ENCODE results near the gene GCNA. TPM values are rescaled to one million over a fixed set of nuclear protein-coding genes. Genes with fewer than 3 reads are reported as not detected.

Gene GCNA
- total RNA-seq, 2 donors from 2014 or later: 5.1 to 5.4 TPM

DNA sequence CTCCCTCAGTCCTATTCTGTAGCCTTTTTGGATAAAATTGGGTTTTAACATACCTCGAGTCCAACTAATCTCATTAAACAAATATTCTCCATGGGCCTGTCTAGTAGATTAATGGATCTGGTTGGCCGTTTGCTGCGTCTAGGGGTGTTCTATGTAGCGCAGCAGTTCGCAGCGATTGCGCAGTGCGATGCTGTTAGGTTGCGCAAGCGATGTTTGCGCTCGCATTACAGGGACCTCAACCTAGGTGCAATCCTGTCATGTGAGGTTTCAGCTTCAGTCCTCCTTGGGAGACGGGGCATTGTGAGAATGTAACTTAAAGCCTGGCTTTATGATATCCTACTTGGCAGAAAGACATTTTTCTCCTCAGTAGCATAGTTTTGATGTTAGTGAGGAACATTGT lies 31.4 kb upstream of the GCNA start:
- no peak for ATAC-seq (ENCODE audit: insufficient number of reproducible peaks, low FRiP score, low read depth)
- Histone ChIP-seq H3K9me3 (no peaks in the 10 kb centered on the region), H3K4me1 (ENCODE audit: control insufficient read depth in 1 of 2, low read depth in 2 of 2) (peaks cover 18 to 19% of the 10 kb centered on the region in 2 donors), H3K27me3 (replicated peaks; ENCODE audit: insufficient read depth) (no peaks in the 10 kb centered on the region), H3K36me3 (peaks cover 9% of the 10 kb centered on the region), H3K4me3 (no peak overlapping the region), H3K27ac (no peak overlapping the region)
- TF ChIP-seq, protein P1, sequence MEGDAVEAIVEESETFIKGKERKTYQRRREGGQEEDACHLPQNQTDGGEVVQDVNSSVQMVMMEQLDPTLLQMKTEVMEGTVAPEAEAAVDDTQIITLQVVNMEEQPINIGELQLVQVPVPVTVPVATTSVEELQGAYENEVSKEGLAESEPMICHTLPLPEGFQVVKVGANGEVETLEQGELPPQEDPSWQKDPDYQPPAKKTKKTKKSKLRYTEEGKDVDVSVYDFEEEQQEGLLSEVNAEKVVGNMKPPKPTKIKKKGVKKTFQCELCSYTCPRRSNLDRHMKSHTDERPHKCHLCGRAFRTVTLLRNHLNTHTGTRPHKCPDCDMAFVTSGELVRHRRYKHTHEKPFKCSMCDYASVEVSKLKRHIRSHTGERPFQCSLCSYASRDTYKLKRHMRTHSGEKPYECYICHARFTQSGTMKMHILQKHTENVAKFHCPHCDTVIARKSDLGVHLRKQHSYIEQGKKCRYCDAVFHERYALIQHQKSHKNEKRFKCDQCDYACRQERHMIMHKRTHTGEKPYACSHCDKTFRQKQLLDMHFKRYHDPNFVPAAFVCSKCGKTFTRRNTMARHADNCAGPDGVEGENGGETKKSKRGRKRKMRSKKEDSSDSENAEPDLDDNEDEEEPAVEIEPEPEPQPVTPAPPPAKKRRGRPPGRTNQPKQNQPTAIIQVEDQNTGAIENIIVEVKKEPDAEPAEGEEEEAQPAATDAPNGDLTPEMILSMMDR (IDR thresholded peaks at IDR 0.05): no peak
- DNase-seq (ENCODE audit: low spot score): no peak

DNA sequence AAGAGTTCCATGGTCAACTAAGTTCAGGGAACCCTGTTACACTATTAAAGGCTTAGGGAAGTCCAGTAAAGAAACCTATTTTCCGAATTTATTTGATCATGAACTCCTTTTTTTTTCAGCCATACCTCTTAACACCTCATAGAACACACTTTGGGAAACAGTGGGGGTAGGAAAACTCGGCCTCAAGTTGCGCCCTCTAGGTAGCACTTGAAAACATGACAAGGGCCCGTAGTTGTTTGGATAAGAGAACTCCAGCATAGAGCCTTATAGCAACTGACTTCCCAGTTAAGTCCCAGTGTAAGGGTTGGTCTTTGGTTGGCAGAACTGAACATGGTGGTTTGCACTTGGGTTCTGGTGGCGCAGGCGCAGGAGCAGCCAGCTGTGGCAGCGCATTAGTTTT lies 30.9 kb upstream of the GCNA start:
- DNase-seq (ENCODE audit: low spot score) (no peak), ATAC-seq (ENCODE audit: insufficient number of reproducible peaks, low FRiP score, low read depth) (no peak)
- Histone ChIP-seq H3K27me3 (replicated peaks; ENCODE audit: insufficient read depth) (no peaks in the 10 kb centered on the region), H3K4me1 (ENCODE audit: control insufficient read depth in 1 of 2, low read depth in 2 of 2) (peaks cover 14 to 15% of the 10 kb centered on the region in 2 donors), H3K4me3 (no peak overlapping the region), H3K36me3 (peaks cover 9% of the 10 kb centered on the region), H3K27ac (no peak overlapping the region), H3K9me3 (no peaks in the 10 kb centered on the region)
- TF ChIP-seq, protein P1 (IDR thresholded peaks at IDR 0.05): no peak

DNA sequence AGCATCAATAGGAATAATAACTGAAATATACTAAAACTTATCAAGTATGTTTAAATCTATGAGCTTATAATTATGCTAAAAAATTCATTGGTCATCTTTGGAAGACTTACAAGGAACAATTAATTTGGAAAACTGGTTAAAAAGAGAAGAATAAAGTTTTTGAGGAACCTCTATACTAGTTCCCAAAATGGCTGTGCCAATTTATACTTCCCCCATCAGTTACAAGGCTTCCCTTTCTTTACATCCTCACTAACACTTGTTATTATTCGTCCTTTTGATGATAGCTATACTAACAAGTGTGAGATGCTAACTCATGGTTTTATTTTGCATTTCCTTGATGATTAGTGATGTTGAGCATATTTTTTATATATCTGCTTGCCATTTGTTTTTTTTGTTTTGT lies 28.3 kb upstream of the GCNA start:
- TF ChIP-seq, protein P1 (IDR thresholded peaks at IDR 0.05): no peak
- Histone ChIP-seq H3K27me3 (replicated peaks; ENCODE audit: insufficient read depth) (no peaks in the 10 kb centered on the region), H3K9me3 (no peaks in the 10 kb centered on the region), H3K27ac (no peak overlapping the region), H3K4me1 (ENCODE audit: control insufficient read depth in 1 of 2, low read depth in 2 of 2) (peaks cover 0 to 1% of the 10 kb centered on the region in 2 donors), H3K4me3 (no peak overlapping the region), H3K36me3 (peaks cover 15% of the 10 kb centered on the region)
- no peak for DNase-seq (ENCODE audit: low spot score)
- ATAC-seq (ENCODE audit: insufficient number of reproducible peaks, low FRiP score, low read depth): no peak

DNA sequence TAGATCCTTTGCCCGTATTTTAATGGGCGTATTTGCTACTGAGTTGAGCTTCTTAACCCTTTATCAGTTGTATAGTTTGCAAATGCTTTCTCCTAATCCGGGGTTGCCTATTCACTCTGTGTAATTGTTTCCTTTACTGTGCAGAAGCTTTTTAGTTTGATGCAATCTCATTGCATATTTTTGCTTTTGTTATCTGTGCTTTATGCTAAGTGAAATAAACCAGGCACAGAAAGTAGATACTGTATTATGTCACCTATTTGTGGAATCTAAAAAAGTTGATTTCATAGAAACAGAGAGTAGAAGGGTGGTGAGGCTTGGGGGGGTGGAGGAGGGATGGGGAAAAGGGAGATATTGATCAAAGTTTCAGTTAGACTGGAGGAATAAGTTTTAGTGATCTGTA lies 27.7 kb upstream of the GCNA start:
- Histone ChIP-seq H3K36me3 (peaks cover 20% of the 10 kb centered on the region), H3K27ac (no peak overlapping the region), H3K4me1 (ENCODE audit: control insufficient read depth in 1 of 2, low read depth in 2 of 2) (no peaks in the 10 kb centered on the region), H3K4me3 (no peak overlapping the region), H3K9me3 (no peaks in the 10 kb centered on the region), H3K27me3 (replicated peaks; ENCODE audit: insufficient read depth) (no peaks in the 10 kb centered on the region)
- no peak for ATAC-seq (ENCODE audit: insufficient number of reproducible peaks, low FRiP score, low read depth)
- TF ChIP-seq, protein P1 (IDR thresholded peaks at IDR 0.05): no peak
- DNase-seq (ENCODE audit: low spot score): no peak

DNA sequence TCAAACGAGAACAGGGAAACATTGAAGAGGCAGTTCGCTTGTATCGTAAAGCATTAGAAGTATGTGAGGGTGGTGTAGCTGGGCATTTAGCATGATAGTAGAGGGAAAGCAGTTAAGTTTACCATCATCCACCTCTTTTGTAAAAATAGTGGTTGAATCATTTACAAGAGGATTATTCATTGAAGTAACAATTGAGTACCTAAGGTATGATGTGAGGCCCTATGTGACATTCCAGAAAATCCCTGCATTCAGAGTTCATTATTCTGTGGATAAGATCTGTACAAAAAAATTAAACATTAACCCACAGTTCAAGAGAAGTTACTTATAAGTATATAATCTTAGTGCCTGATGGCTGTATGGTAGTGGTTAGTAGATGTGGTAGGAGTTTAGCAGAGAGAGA lies 22.2 kb upstream of the GCNA start:
- Histone ChIP-seq H3K27me3 (replicated peaks; ENCODE audit: insufficient read depth) (no peaks in the 10 kb centered on the region), H3K9me3 (no peaks in the 10 kb centered on the region), H3K4me1 (ENCODE audit: control insufficient read depth in 1 of 2, low read depth in 2 of 2) (no peaks in the 10 kb centered on the region), H3K27ac (no peak overlapping the region), H3K36me3 (peaks cover 37% of the 10 kb centered on the region), H3K4me3 (no peak overlapping the region)
- ATAC-seq (ENCODE audit: insufficient number of reproducible peaks, low FRiP score, low read depth): no peak
- TF ChIP-seq, protein P1 (IDR thresholded peaks at IDR 0.05): no peak
- no peak for DNase-seq (ENCODE audit: low spot score)

Measured in thoracic aorta (tissue), 2 donors.